Neural cell (in vitro differentiated cells): Measurements from ENCODE around the gene CA12. TPM values are rescaled to one million over a fixed set of nuclear protein-coding genes. Genes with fewer than 3 reads are reported as not detected.
"Not testable (repeated sequence)": the region's sequence is repeated elsewhere in the genome, so short reads cannot be mapped to it uniquely, and the experiment has no call there.

ENCODE experiments used
- H2AFZ ChIP-seq: fragments of 200-600, 300-800 bp; sonication (generic), shearing (Covaris generic); 2 replicates; pipeline ENCODE4 v1.6.0; 2014; ENCODE audit warnings: low read depth, mild to moderate bottlenecking, antibody characterized with exemption, low read length, moderate library complexity
- H3F3A ChIP-seq: fragments of 200-600 bp; shearing (Covaris generic); 2 replicates; pipeline ENCODE4 v1.6.1; 2016; ENCODE audit warnings: mild to moderate bottlenecking, moderate library complexity, mixed read lengths, antibody characterized with exemption, low read length; ENCODE audit not compliant: insufficient read depth, poor library complexity, severe bottlenecking
- H3K27ac ChIP-seq: fragments of 200-600, 300-800 bp; sonication (generic), shearing (Covaris generic); 2 replicates; pipeline ENCODE4 v1.5.1; 2014; ENCODE audit warnings: mild to moderate bottlenecking, low read length, moderate library complexity
- H3K27me3 ChIP-seq: fragments of 300-800, 200-600 bp; sonication (generic), shearing (Covaris generic); 2 replicates; pipeline ENCODE4 v1.6.0; 2014; ENCODE audit warnings: mild to moderate bottlenecking, low read depth, low read length, moderate library complexity; ENCODE audit not compliant: insufficient read depth
- H3K36me3 ChIP-seq: fragments of 300-800, 200-600 bp; sonication (generic), shearing (Covaris generic); 2 replicates; pipeline ENCODE4 v1.5.1; 2014; ENCODE audit warnings: mild to moderate bottlenecking, antibody characterized with exemption, low read length, moderate library complexity; ENCODE audit not compliant: insufficient read depth
- H3K4me2 ChIP-seq: fragments of 300-800, 200-600 bp; sonication (generic), shearing (Covaris generic); 2 replicates; pipeline ENCODE4 v1.6.0; 2014; ENCODE audit warnings: mild to moderate bottlenecking, low read length
- H3K4me3 ChIP-seq: fragments of 300-800, 200-600 bp; sonication (generic), shearing (Covaris generic); 2 replicates; pipeline ENCODE4 v1.5.1; 2014; ENCODE audit warnings: mild to moderate bottlenecking, low read length, moderate library complexity
- H3K79me2 ChIP-seq: fragments of 200-600 bp; shearing (Covaris generic); replicated peaks from 2 replicates; pipeline ENCODE4 v1.6.0; 2014; ENCODE audit warnings: mild to moderate bottlenecking, low read length, moderate library complexity; ENCODE audit not compliant: insufficient read depth
- H3K9ac ChIP-seq: fragments of 300-800, 200-600 bp; sonication (generic), shearing (Covaris generic); 2 replicates; pipeline ENCODE4 v1.6.1; 2016; ENCODE audit warnings: mild to moderate bottlenecking, low read length, mixed read lengths
- H3K9me2 ChIP-seq: fragments of 200-600 bp; shearing (Covaris generic); 2 replicates; pipeline ENCODE4 v1.6.1; 2016; ENCODE audit warnings: mild to moderate bottlenecking, low read length, mixed read lengths; ENCODE audit not compliant: insufficient read depth
- H3K9me3 ChIP-seq: fragments of 200-600, 300-800 bp; sonication (generic), shearing (Covaris generic); 2 replicates; pipeline ENCODE4 v1.6.1; 2016; ENCODE audit warnings: mild to moderate bottlenecking, mixed run types, low read length, moderate library complexity, mixed read lengths
- H4K20me1 ChIP-seq: fragments of 200-600 bp; shearing (Covaris generic); 2 replicates; pipeline ENCODE4 v1.6.1; 2016; ENCODE audit warnings: mild to moderate bottlenecking, mixed run types; ENCODE audit not compliant: insufficient read depth
- EP300 ChIP-seq: fragments of 450-650 bp; conservative IDR thresholded peaks from 2 replicates; pipeline ENCODE4 v1.6.1; 2014; ENCODE audit warnings: antibody characterized with exemption, mild to moderate bottlenecking, moderate library complexity; ENCODE audit not compliant: poor library complexity, severe bottlenecking
- EZH2 ChIP-seq: fragments of 200-600, 300-800 bp; shearing (Covaris generic), sonication (generic); IDR thresholded peaks from 2 replicates; pipeline ENCODE4 v1.6.1; 2014; ENCODE audit warnings: antibody characterized with exemption, low read length, borderline replicate concordance, mild to moderate bottlenecking; ENCODE audit not compliant: insufficient read depth, poor library complexity, severe bottlenecking
- MXI1 ChIP-seq: fragments of 450-650 bp; conservative IDR thresholded peaks from 2 replicates; pipeline ENCODE4 v1.6.1; 2014; ENCODE audit warnings: antibody characterized with exemption, mild to moderate bottlenecking; ENCODE audit not compliant: poor library complexity, severe bottlenecking
- POLR2AphosphoS5 ChIP-seq: IDR thresholded peaks from 2 replicates; pipeline ENCODE4 v1.6.1; 2012
- RAD21 ChIP-seq: fragments of 450-650 bp; conservative IDR thresholded peaks from 2 replicates; pipeline ENCODE4 v1.6.1; 2014; ENCODE audit warnings: antibody characterized with exemption, mild to moderate bottlenecking, moderate library complexity
- SMC3 ChIP-seq: fragments of 450-650 bp; conservative IDR thresholded peaks from 2 replicates; pipeline ENCODE4 v1.6.1; 2014; ENCODE audit warnings: antibody characterized with exemption, mild to moderate bottlenecking, moderate library complexity; ENCODE audit not compliant: poor library complexity
- TAF1 ChIP-seq: IDR thresholded peaks from 2 replicates; pipeline ENCODE4 v1.6.1; 2012; ENCODE audit warnings: low read depth
- polyA plus RNA-seq: library from polyadenylated mRNA; depleted of rRNA; stranded (reverse); fragments of >200 nt; gene quantifications from 2 replicates; pipeline ENCODE4 v1.2.3, GENCODE V29; 2014
- TF ChIP-seq, protein P1 (sequence below): fragments of 450-650 bp; IDR thresholded peaks from 2 replicates; pipeline ENCODE4 v1.5.1; 2014; ENCODE audit warnings: antibody characterized with exemption, mild to moderate bottlenecking, moderate library complexity; ENCODE audit not compliant: poor library complexity, severe bottlenecking
- TF ChIP-seq, protein P2 (sequence below): IDR thresholded peaks from 2 replicates; pipeline ENCODE4 v1.6.1; 2012; ENCODE audit warnings: borderline replicate concordance

CA12 gene
- polyA plus RNA-seq, 1 donor from 2014 or later, result 0.11 TPM

DNA sequence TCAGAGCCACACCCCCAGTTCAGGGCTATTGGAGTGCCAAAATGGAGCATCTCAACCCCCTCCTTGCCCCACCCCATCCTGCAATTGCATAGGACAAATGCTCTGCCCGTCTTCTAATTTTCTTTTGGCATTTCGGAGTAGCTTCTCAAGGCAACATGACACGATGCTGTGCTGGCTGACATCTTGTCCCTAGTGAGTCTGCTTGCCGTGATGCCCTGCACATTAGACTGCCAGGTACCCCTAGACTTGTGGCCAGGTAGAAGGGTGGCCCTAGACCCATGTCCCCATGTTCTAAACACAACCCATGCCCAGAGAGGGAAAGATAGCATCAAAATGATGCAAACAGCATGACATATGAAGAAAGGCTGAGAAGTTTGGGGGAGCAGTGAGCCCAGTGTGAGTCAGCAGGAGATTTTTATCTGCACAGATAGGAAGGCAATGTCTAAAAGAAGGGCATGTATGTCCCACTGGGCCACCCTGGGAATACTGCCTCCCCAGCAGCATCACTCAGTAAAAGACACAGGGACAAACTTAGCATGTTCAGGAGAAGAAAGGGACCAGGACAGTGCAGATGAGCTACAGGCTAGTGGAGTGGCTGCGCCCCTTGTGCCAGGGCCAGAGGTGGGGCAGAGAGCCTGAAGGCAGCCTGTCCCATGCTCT, 36.8 kb downstream of the CA12 start:
- Histone ChIP-seq H4K20me1 (no peaks in the 10 kb centered on the region), H3K27ac (no peak overlapping the region), H3F3A (no peaks in the 10 kb centered on the region), H3K9ac (no peak overlapping the region), H3K4me2 (no peak overlapping the region), H3K9me3 (no peaks in the 10 kb centered on the region), H3K27me3 (no peaks in the 10 kb centered on the region), H3K4me3 (no peak overlapping the region), H3K79me2 (no peaks in the 10 kb centered on the region), H2AFZ (no peak overlapping the region), H3K36me3 (no peaks in the 10 kb centered on the region), H3K9me2 (no peaks in the 10 kb centered on the region)
- TF ChIP-seq RAD21 (no peak), POLR2AphosphoS5 (no peak), TAF1 (no peak), EZH2 (no peak), MXI1 (no peak), SMC3 (no peak), EP300 (no peak)
- TF ChIP-seq, protein P1, sequence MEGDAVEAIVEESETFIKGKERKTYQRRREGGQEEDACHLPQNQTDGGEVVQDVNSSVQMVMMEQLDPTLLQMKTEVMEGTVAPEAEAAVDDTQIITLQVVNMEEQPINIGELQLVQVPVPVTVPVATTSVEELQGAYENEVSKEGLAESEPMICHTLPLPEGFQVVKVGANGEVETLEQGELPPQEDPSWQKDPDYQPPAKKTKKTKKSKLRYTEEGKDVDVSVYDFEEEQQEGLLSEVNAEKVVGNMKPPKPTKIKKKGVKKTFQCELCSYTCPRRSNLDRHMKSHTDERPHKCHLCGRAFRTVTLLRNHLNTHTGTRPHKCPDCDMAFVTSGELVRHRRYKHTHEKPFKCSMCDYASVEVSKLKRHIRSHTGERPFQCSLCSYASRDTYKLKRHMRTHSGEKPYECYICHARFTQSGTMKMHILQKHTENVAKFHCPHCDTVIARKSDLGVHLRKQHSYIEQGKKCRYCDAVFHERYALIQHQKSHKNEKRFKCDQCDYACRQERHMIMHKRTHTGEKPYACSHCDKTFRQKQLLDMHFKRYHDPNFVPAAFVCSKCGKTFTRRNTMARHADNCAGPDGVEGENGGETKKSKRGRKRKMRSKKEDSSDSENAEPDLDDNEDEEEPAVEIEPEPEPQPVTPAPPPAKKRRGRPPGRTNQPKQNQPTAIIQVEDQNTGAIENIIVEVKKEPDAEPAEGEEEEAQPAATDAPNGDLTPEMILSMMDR, result no peak
- TF ChIP-seq, protein P2, sequence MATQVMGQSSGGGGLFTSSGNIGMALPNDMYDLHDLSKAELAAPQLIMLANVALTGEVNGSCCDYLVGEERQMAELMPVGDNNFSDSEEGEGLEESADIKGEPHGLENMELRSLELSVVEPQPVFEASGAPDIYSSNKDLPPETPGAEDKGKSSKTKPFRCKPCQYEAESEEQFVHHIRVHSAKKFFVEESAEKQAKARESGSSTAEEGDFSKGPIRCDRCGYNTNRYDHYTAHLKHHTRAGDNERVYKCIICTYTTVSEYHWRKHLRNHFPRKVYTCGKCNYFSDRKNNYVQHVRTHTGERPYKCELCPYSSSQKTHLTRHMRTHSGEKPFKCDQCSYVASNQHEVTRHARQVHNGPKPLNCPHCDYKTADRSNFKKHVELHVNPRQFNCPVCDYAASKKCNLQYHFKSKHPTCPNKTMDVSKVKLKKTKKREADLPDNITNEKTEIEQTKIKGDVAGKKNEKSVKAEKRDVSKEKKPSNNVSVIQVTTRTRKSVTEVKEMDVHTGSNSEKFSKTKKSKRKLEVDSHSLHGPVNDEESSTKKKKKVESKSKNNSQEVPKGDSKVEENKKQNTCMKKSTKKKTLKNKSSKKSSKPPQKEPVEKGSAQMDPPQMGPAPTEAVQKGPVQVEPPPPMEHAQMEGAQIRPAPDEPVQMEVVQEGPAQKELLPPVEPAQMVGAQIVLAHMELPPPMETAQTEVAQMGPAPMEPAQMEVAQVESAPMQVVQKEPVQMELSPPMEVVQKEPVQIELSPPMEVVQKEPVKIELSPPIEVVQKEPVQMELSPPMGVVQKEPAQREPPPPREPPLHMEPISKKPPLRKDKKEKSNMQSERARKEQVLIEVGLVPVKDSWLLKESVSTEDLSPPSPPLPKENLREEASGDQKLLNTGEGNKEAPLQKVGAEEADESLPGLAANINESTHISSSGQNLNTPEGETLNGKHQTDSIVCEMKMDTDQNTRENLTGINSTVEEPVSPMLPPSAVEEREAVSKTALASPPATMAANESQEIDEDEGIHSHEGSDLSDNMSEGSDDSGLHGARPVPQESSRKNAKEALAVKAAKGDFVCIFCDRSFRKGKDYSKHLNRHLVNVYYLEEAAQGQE, result no peak

DNA sequence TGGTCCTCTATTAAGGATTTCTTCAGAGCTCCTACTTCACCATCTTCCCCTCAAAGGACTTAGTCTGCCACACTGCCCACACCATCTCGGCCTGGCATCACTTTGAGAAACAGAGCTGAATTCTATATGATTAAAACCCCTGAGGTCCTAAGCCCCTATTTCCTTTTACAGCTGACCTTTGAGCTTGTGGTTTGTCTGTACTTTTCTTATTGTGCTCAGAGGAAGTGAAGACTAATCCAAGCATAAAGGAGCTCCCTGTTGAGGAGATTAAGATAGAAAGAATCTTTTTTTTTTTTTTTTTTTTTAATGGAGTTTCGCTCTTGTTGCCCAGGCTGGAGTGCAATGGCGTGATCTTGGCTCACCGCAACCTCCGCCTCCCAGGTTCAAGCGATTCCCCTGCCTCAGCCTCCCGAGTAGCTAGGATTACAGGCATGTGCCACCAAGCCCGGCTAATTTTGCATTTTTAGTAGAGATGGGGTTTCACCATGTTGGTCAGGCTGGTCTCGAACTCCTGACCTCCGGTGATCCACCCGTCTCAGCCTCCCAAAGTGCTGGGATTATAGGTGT, 38.6 kb downstream of the CA12 start:
- not testable (repeated sequence) for H2AFZ ChIP-seq, H3K79me2 ChIP-seq, H3K9me2 ChIP-seq, H3K27me3 ChIP-seq, H3K27ac ChIP-seq, H3F3A ChIP-seq, H3K9me3 ChIP-seq, H4K20me1 ChIP-seq, H3K4me2 ChIP-seq, H3K4me3 ChIP-seq, H3K9ac ChIP-seq, H3K36me3 ChIP-seq

DNA sequence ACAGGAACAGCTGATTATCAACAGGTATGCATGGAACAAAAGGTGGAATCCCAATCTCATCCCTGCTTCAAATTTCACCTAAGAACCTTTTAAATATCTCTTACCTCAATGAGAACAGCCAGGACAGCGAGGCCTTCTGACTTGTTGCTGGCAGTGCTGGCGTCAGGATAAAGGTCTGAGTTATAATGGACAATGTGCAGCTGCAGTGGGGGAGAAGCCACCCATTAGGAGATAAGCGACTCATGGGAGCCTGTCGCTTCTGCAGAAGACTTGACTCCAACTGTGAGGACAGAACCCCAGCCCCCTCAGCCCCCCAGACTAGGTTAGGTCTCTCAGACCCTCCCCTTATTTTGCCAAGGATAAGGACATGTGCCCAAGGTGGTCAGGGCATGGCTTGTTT, 39.7 kb downstream of the CA12 start:
- no peaks in the 10 kb centered on the region for H3K9me2 ChIP-seq
- H3K36me3 ChIP-seq, result no peaks in the 10 kb centered on the region
- no peak overlapping the region for H3K27ac ChIP-seq
- H3K9me3 ChIP-seq, result no peaks in the 10 kb centered on the region
- no peaks in the 10 kb centered on the region for H3F3A ChIP-seq
- no peak overlapping the region for H3K4me3 ChIP-seq
- H2AFZ ChIP-seq, result no peak overlapping the region
- no peaks in the 10 kb centered on the region for H3K79me2 ChIP-seq
- H3K9ac ChIP-seq, result no peak overlapping the region
- no peaks in the 10 kb centered on the region for H3K27me3 ChIP-seq
- H3K4me2 ChIP-seq, result no peak overlapping the region
- TF ChIP-seq, protein P1, result no peak
- TF ChIP-seq EP300 (no peak), RAD21 (no peak), TAF1 (no peak), POLR2AphosphoS5 (no peak), MXI1 (no peak), EZH2 (no peak)
- TF ChIP-seq, protein P2, result no peak
- no peaks in the 10 kb centered on the region for H4K20me1 ChIP-seq
